ENCODE results near the gene SHISAL1.

DNA sequence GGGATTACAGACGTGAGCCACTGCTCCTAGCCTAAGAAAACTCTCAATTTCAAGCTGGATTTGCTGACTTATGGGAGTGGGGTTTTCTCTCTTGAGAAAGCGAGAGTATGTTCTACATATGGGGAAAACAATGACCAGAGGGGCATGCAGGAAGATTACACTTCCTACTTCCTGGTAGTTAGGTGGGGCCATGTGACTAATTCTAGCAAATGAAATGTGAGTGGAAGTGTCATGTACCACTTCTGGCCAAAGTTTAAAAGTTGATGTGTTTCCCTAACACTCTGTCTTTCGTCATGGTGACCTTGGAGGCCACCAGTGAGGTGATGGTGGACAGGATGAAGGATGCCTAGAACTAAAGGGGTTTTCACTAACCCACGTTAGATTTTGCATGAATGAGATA is 81.5 kb downstream of the SHISAL1 start:
- TF ChIP-seq GATA3 (IDR thresholded peaks at IDR 0.05; ENCODE audit: low read depth, low read length) (no peak), GATA2 (IDR thresholded peaks at IDR 0.05; ENCODE audit: low read depth, low read length) (no peak)

All from SH-SY5Y (cell line).